Measurements from ENCODE around the gene GTF2E1.
A peak's percentile ranks its signal among the peaks of the same experiment; 100 is the strongest.

The GTF2E1 gene

DNA sequence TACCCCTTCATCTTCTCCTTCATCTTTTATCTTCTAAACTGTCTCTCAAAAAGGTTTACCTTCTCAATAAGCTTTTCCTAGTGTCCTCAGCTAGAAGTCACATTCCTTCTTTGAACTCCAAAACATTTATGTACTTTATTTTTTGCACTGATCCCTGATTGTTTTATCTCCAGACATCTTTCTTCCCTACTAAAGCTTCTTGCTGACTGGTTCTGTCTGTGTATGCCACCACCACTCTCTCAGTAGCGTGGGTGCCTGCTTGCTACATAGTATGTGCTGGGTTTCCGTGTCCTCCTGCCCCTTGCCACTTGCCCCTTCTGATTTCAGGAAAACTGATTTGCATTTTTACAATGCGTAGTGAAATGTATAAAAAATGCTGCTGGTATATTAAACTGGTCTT is 24.0 kb downstream of the GTF2E1 start:
- no peaks in the 10 kb centered on the region for H3K27me3 ChIP-seq (ENCODE audit: control insufficient read depth in 1 of 2, insufficient read depth in 1 of 2, low read length in 2 of 2)
- H2BK5ac ChIP-seq (ENCODE audit: low read depth, low read length, poor library complexity, severe bottlenecking), result no peak overlapping the region
- no peaks in the 10 kb centered on the region for H3K9me3 ChIP-seq (ENCODE audit: control insufficient read depth, low read length)
- H2AK5ac ChIP-seq (ENCODE audit: low read length, severe bottlenecking), result no peak overlapping the region
- H3K4me3 ChIP-seq (ENCODE audit: insufficient read depth in 1 of 2, low read depth in 1 of 2, low read length in 2 of 2), result no peak overlapping the region
- no peak for DNase-seq
- H2BK12ac ChIP-seq (ENCODE audit: low read length in 2 of 2), result peak overlapping the region in 1 of 2 experiments; percentile 80
- no peak overlapping the region for H3K27ac ChIP-seq (ENCODE audit: low read length, poor library complexity, severe bottlenecking)
- H3K79me1 ChIP-seq (replicated peaks; ENCODE audit: low read length, poor library complexity, severe bottlenecking), result peaks cover 21% of the 10 kb centered on the region
- H3K36me3 ChIP-seq (ENCODE audit: control insufficient read depth in 1 of 2, insufficient read depth in 2 of 2, low read depth in 1 of 2, low read length in 2 of 2), result peaks cover 0 to 11% of the 10 kb centered on the region in 2 experiments
- H2BK15ac ChIP-seq (ENCODE audit: low read depth, poor library complexity, severe bottlenecking), result no peak overlapping the region
- peaks cover 2% of the 10 kb centered on the region for H3K4me1 ChIP-seq (ENCODE audit: control insufficient read depth, insufficient read depth, low read depth, low read length)
- no peak overlapping the region for H3K14ac ChIP-seq (ENCODE audit: low read length in 2 of 2)
- H4K91ac ChIP-seq (ENCODE audit: low read length), result peak overlapping the region; percentile 80
- H3K4ac ChIP-seq (ENCODE audit: low read depth in 1 of 2, low read length in 2 of 2), result no peak overlapping the region
- no peak overlapping the region for H2BK120ac ChIP-seq (ENCODE audit: low read depth, low read length)
- H3K4me2 ChIP-seq (ENCODE audit: low read length, poor library complexity, severe bottlenecking), result no peak overlapping the region
- H3K9ac ChIP-seq (ENCODE audit: low read length), result no peak overlapping the region
- WGBS, result 95% methylated on average over 2 of the region's 3 CpGs
- no peak overlapping the region for H3K23ac ChIP-seq (ENCODE audit: low read length in 2 of 2)
- no peak overlapping the region for H3K18ac ChIP-seq (ENCODE audit: low read depth in 1 of 2, low read length in 2 of 2)
- no peak overlapping the region for H4K8ac ChIP-seq (ENCODE audit: low read length)
- no peak overlapping the region for H2AFZ ChIP-seq (ENCODE audit: low read depth, low read length)

DNA sequence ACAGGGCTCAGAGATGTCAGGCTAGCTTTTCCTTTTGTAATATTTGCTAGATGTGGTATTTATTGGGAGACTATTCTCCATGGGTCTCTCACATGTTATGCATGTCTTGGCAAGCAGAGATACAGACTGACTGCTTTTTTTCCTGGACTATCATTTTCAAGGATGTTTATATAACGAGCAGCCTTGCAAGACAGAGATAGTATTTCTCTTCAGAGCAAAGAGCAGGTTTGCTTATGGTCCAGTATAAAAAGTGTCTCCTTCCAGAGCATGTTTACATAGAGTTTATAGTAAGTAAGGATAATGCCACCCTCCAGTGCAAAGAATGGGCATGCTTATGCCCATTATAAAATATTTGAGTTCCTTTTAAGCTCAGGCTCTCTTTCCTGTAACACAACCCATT is 24.6 kb downstream of the GTF2E1 start:
- Histone ChIP-seq H2BK5ac (ENCODE audit: low read depth, low read length, poor library complexity, severe bottlenecking) (no peak overlapping the region), H3K4me3 (ENCODE audit: insufficient read depth in 1 of 2, low read depth in 1 of 2, low read length in 2 of 2) (no peak overlapping the region), H4K8ac (ENCODE audit: low read length) (no peak overlapping the region), H2BK12ac (ENCODE audit: low read length in 2 of 2) (no peak overlapping the region), H2BK120ac (ENCODE audit: low read depth, low read length) (no peak overlapping the region), H4K91ac (ENCODE audit: low read length) (no peak overlapping the region), H2AK5ac (ENCODE audit: low read length, severe bottlenecking) (no peak overlapping the region), H3K23ac (ENCODE audit: low read length in 2 of 2) (no peak overlapping the region), H3K4me2 (ENCODE audit: low read length, poor library complexity, severe bottlenecking) (no peak overlapping the region), H2AFZ (ENCODE audit: low read depth, low read length) (no peak overlapping the region), H3K9ac (ENCODE audit: low read length) (no peak overlapping the region), H3K9me3 (ENCODE audit: control insufficient read depth, low read length) (no peaks in the 10 kb centered on the region), H3K4me1 (ENCODE audit: control insufficient read depth, insufficient read depth, low read depth, low read length) (peaks cover 2% of the 10 kb centered on the region), H3K14ac (ENCODE audit: low read length in 2 of 2) (no peak overlapping the region), H3K4ac (ENCODE audit: low read depth in 1 of 2, low read length in 2 of 2) (no peak overlapping the region), H3K18ac (ENCODE audit: low read depth in 1 of 2, low read length in 2 of 2) (peak overlapping the region in 1 of 2 experiments; percentile 8), H3K27ac (ENCODE audit: low read length, poor library complexity, severe bottlenecking) (no peak overlapping the region), H2BK15ac (ENCODE audit: low read depth, poor library complexity, severe bottlenecking) (no peak overlapping the region), H3K36me3 (ENCODE audit: control insufficient read depth in 1 of 2, insufficient read depth in 2 of 2, low read depth in 1 of 2, low read length in 2 of 2) (peaks cover 0 to 17% of the 10 kb centered on the region in 2 experiments), H3K79me1 (replicated peaks; ENCODE audit: low read length, poor library complexity, severe bottlenecking) (peaks cover 23% of the 10 kb centered on the region), H3K27me3 (ENCODE audit: control insufficient read depth in 1 of 2, insufficient read depth in 1 of 2, low read length in 2 of 2) (no peaks in the 10 kb centered on the region)
- WGBS, result 70% methylated on average over 1 of the region's 1 CpG
- peak; percentile 51 for DNase-seq

DNA sequence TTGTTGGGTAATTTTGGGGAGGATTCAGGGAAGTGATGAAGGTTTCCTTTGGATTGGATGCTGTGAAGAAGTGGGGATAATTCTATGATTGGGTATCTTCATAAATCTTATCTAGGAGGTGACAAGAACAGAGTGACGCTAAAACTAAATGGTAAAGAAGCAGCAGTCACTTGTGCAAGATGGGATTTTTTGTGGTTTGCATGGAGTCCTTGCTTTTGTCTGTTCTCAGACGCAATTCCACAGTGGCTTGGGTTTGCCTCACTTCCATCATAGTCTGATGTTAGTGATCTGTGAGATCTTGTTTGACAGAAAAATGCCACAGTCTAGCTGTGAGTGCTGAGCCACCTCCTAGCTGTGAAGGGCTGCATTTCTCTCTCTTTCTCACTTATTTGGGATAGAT is 26.9 kb downstream of the GTF2E1 start:
- H2BK12ac ChIP-seq (ENCODE audit: low read length in 2 of 2), result no peak overlapping the region
- 100% methylated on average over 2 of the region's 2 CpGs for WGBS
- no peak overlapping the region for H3K4me3 ChIP-seq (ENCODE audit: insufficient read depth in 1 of 2, low read depth in 1 of 2, low read length in 2 of 2)

DNA sequence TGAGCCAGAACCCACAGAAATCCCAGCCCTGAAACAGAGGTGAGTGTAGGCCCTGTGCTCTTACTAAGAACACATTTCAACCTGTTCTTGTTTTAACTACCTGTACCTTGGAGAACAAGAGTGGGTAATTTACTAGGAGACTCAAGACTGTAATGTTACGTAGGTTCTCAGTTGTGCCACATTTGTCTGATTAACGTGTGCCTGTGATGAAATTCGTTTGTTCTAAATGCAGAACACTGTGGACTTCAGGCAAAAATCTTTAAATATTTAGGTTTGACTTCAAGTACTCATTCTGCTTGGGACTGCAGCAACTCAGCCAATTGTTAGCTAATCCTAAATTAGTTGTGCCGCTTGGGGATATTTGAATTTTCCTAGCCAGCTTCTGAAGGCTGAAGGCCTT is 28.3 kb downstream of the GTF2E1 start:
- H2AFZ ChIP-seq (ENCODE audit: low read depth, low read length), result no peak overlapping the region
- H3K14ac ChIP-seq (ENCODE audit: low read length in 2 of 2), result no peak overlapping the region
- no peak overlapping the region for H2BK5ac ChIP-seq (ENCODE audit: low read depth, low read length, poor library complexity, severe bottlenecking)
- peaks cover 0 to 43% of the 10 kb centered on the region in 2 experiments for H3K36me3 ChIP-seq (ENCODE audit: control insufficient read depth in 1 of 2, insufficient read depth in 2 of 2, low read depth in 1 of 2, low read length in 2 of 2)
- H3K4me3 ChIP-seq (ENCODE audit: insufficient read depth in 1 of 2, low read depth in 1 of 2, low read length in 2 of 2), result no peak overlapping the region
- no peaks in the 10 kb centered on the region for H3K27me3 ChIP-seq (ENCODE audit: control insufficient read depth in 1 of 2, insufficient read depth in 1 of 2, low read length in 2 of 2)
- peaks cover 32% of the 10 kb centered on the region for H3K79me1 ChIP-seq (replicated peaks; ENCODE audit: low read length, poor library complexity, severe bottlenecking)
- no peak overlapping the region for H3K23ac ChIP-seq (ENCODE audit: low read length in 2 of 2)
- no peak overlapping the region for H3K9ac ChIP-seq (ENCODE audit: low read length)
- H3K4me1 ChIP-seq (ENCODE audit: control insufficient read depth, insufficient read depth, low read depth, low read length), result peaks cover 2% of the 10 kb centered on the region
- H3K18ac ChIP-seq (ENCODE audit: low read depth in 1 of 2, low read length in 2 of 2), result no peak overlapping the region
- H4K8ac ChIP-seq (ENCODE audit: low read length), result no peak overlapping the region
- H3K27ac ChIP-seq (ENCODE audit: low read length, poor library complexity, severe bottlenecking), result no peak overlapping the region
- peak overlapping the region; percentile 15 for H4K91ac ChIP-seq (ENCODE audit: low read length)
- no peak overlapping the region for H2BK12ac ChIP-seq (ENCODE audit: low read length in 2 of 2)
- no peaks in the 10 kb centered on the region for H3K9me3 ChIP-seq (ENCODE audit: control insufficient read depth, low read length)
- no peak overlapping the region for H2BK15ac ChIP-seq (ENCODE audit: low read depth, poor library complexity, severe bottlenecking)
- WGBS, result 97% methylated on average over 4 of the region's 4 CpGs
- DNase-seq, result no peak
- H3K4ac ChIP-seq (ENCODE audit: low read depth in 1 of 2, low read length in 2 of 2), result no peak overlapping the region
- H2BK120ac ChIP-seq (ENCODE audit: low read depth, low read length), result no peak overlapping the region
- no peak overlapping the region for H3K4me2 ChIP-seq (ENCODE audit: low read length, poor library complexity, severe bottlenecking)
- H2AK5ac ChIP-seq (ENCODE audit: low read length, severe bottlenecking), result no peak overlapping the region

More for the DNA sequence above, 26.9 kb downstream of the GTF2E1 start:
- Histone ChIP-seq H2BK120ac (ENCODE audit: low read depth, low read length) (no peak overlapping the region), H3K14ac (ENCODE audit: low read length in 2 of 2) (no peak overlapping the region), H3K4me1 (ENCODE audit: control insufficient read depth, insufficient read depth, low read depth, low read length) (peaks cover 2% of the 10 kb centered on the region), H2AFZ (ENCODE audit: low read depth, low read length) (no peak overlapping the region), H3K18ac (ENCODE audit: low read depth in 1 of 2, low read length in 2 of 2) (no peak overlapping the region), H2BK5ac (ENCODE audit: low read depth, low read length, poor library complexity, severe bottlenecking) (no peak overlapping the region), H3K27me3 (ENCODE audit: control insufficient read depth in 1 of 2, insufficient read depth in 1 of 2, low read length in 2 of 2) (no peaks in the 10 kb centered on the region), H4K8ac (ENCODE audit: low read length) (no peak overlapping the region), H3K9me3 (ENCODE audit: control insufficient read depth, low read length) (no peaks in the 10 kb centered on the region), H3K4me2 (ENCODE audit: low read length, poor library complexity, severe bottlenecking) (no peak overlapping the region), H2BK15ac (ENCODE audit: low read depth, poor library complexity, severe bottlenecking) (no peak overlapping the region), H3K9ac (ENCODE audit: low read length) (no peak overlapping the region), H3K4ac (ENCODE audit: low read depth in 1 of 2, low read length in 2 of 2) (no peak overlapping the region), H4K91ac (ENCODE audit: low read length) (no peak overlapping the region), H3K27ac (ENCODE audit: low read length, poor library complexity, severe bottlenecking) (no peak overlapping the region), H3K79me1 (replicated peaks; ENCODE audit: low read length, poor library complexity, severe bottlenecking) (peaks cover 23% of the 10 kb centered on the region), H3K36me3 (ENCODE audit: control insufficient read depth in 1 of 2, insufficient read depth in 2 of 2, low read depth in 1 of 2, low read length in 2 of 2) (peaks cover 0 to 31% of the 10 kb centered on the region in 2 experiments), H3K23ac (ENCODE audit: low read length in 2 of 2) (no peak overlapping the region), H2AK5ac (ENCODE audit: low read length, severe bottlenecking) (no peak overlapping the region)
- DNase-seq, result no peak
